ENCODE data around the gene SUGT1.

Gene SUGT1

DNA sequence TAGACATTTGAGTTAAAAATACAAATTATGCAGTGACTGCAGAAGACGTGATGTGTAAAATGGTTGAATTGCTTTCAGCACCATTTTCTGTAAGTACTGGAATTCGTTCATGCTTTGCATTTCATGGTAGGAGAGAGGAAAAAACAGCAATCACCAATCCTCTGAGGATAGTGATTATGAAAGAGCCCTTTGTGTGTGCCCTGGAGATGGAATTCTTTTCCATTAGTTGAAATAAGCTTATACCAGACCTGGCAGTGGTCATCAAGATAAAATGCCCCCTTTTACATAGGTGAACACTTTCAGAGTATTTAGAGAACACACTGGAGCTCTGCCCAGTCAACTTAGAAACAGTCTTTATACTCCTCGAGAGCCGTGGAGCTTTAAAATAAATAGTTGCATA, 85.3 kb downstream of the SUGT1 start:
- DNase-seq (ENCODE audit: low spot score) = no peak

GRCh38 chr13:52738719-52739467, 86.3 kb downstream of the SUGT1 start:
- DNase-seq (ENCODE audit: low spot score) = no peak

DNA sequence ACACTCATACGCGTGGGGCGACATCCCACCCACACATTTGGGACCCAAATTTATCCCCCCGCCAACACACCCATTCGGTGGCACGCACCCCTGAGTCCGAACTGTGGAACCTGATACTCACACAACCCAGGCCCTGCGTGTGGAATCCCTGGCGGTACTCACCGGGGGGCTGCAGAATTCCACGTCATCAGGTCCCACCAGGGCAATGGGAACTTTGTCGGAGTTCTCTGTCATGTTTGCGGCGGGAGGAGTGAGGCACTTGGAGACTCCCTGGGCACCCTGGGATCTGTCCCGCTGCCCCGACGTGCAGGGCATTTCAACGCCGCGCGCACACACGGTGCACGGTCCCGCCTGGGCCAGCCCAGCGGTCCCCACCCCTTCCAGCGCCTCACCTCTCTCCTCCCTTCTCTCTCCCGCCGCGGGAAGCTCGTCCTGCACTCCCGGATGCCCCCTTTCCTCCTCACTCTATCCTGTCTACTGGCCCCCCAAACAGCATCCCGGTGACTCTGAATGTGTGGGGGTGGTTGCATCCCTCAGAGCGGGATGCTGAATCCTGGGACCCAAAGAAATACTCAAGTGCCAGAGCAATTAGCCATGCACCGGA, 86.9 kb downstream of the SUGT1 start, which contains the start of gene CNMD:
Gene CNMD (minus strand): TSS at position 353 of the 604 bp plus-strand sequence. CDS start 119 bp downstream, at position 234.
- DNase-seq (ENCODE audit: low spot score) = no peak

GRCh38 chr13:52743569-52743968, 90.9 kb downstream of the SUGT1 start:
- no peak for DNase-seq (ENCODE audit: low spot score)

DNA sequence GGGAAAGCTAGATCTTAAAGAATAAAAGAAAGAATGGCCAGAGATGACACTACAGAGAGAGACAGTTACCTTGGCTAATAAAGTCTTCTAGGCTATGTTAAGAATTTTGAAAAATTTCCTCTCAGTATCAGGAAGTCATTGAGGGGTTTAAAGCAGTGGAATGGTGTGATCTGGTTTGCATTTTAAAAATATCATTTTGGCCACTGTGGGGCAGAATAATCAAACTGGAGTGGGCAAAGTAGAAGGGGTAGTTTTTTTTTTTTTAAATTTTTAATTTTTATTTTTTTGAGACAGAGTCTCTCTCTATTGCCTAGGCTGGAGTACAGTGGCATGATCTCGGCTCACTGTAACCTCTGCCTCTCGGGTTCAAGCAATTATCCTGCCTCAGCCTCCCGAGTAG, 91.4 kb downstream of the SUGT1 start:
- DNase-seq (ENCODE audit: low spot score) = no peak

DNA sequence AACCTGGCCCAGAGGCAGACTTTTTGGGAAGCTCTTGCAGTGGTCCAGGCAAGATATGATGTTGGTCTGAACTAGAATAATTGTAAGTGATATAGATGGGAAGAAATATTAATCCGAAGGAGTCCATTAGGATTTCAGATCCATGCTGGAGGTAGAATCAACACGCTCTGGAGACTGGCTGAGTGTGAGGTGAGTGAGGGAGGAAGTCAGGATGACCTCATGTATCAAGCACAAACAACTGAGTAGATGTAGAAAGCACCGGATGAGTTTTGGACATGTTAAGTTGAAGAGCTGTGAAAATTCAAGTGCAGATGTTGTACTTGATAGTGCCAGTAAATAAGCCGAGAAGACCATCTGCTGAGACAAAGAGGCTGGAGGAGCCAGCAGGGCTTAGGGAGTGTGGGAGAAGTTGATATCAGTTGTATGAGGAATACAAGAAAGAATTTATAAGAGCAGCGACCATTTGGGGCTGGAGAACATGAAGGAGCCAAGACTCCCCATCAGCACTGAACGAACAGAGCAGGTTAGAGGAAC, 92.3 kb downstream of the SUGT1 start:
- no peak for DNase-seq (ENCODE audit: low spot score)

DNA sequence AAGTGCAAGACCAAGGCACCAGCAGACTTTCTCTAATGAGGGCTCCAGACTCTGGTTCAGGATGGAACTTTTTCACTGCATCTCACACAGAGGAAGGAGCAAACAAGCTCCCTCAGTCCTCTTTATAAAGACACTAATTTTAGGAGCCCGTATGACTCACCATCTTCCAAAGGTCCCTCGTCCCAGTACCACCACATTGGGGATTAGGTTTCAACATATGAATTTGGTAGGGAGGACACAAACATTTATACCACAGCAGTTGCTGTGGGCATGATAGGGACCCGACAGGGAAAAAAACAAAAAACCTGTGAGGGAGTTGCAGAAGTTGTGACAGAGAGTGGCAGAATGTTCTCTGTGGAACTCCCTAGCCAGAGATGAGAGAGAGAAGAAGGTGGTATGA, 93.5 kb downstream of the SUGT1 start:
- DNase-seq (ENCODE audit: low spot score) = no peak

DNA sequence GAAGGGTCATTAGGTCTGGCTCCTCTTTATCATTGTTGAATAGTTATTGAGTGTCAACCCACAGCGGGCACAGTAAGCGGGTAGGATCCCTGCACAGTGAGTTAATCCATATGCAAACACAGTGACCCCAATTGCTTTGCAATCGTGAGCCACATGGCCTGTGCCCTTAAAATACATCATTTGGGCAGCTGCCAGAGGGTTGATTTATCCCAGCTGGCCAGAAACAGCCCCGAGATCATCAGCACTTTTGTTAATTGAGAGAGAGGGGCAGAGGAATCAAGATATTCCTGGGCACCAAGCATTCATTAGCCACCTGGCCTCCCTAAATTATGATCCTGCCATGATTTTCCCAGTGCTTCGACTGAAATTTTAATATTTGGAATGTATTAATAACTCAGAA, 96.8 kb downstream of the SUGT1 start:
- DNase-seq (ENCODE audit: low spot score) = no peak

Data from GM03348 (cell line).